OCI-LY7 (cell line): ENCODE measurements around the gene MFGE8.
"Not testable (repeated sequence)": the region's sequence is repeated elsewhere in the genome, so short reads cannot be mapped to it uniquely, and the experiment has no call there.

Experiments used
- CTCF ChIP-seq: fragments of 200-600 bp; sonication (generic); conservative IDR thresholded peaks from 2 replicates; pipeline ENCODE4 v1.5.1; 2014; ENCODE audit warnings: mild to moderate bottlenecking, antibody characterized with exemption, low read length, moderate library complexity, mixed read lengths
- EZH2phosphoT487 ChIP-seq: fragments of 200-600 bp; sonication (generic); IDR thresholded peaks from 2 replicates; pipeline ENCODE4 v1.6.1; 2018; ENCODE audit warnings: low read depth, borderline replicate concordance, mild to moderate bottlenecking, mixed run types, antibody characterized with exemption, low read length, moderate library complexity, mixed read lengths

GRCh38 chr15:88929358-88930098 is 16.3 kb upstream of the MFGE8 start:
- not testable (repeated sequence) for TF ChIP-seq CTCF, EZH2phosphoT487
